Stimulated activated CD4-positive, alpha-beta T cell treated with anti-CD3 and anti-CD28 coated beads, Interleukin-12 subunit alpha, Interleukin-12 subunit beta, amount 100 ng/mL, for 48 hours (primary cell): ENCODE results near the gene WFIKKN1.

ENCODE experiments used
- DNase-seq, 3 donors: peaks; one replicate each; pipeline ENCODE4 v3.0.0-alpha.2; 2020; ENCODE audit warnings: low read depth in 2 of 3, low spot score in 1 of 3

Gene WFIKKN1

DNA sequence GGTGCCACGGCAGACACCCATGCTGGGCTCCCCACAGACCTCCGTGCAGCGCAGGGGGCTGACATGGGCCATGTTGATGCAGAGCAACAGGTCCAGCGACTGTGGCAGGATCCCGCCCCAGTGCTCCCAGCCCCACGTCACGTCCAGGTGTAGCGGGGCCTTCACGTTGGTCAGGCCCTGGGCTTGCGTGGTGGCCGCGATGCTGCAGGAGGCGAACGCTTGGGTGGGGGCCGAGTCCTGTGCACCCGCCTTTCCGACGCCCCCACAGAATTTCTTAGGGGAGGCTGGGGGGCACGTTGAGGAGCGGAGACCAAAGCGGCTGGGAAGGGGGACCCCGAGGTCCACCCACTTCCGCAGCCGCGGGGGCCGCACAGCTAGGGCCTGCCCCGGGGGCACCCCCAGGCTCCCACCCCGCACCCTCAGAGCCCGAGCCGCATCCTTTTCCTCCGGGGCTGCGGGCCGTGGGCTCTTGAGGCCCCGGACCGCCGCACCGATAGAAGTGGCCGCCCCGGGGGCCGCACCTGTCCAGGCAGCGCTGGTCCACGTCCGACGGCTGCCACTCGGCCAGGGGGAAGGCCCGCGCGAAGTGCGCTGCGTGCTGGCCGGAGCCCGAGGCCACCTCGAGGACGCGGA is 4.9 kb downstream of the WFIKKN1 start:
- DNase-seq: no peak

DNA sequence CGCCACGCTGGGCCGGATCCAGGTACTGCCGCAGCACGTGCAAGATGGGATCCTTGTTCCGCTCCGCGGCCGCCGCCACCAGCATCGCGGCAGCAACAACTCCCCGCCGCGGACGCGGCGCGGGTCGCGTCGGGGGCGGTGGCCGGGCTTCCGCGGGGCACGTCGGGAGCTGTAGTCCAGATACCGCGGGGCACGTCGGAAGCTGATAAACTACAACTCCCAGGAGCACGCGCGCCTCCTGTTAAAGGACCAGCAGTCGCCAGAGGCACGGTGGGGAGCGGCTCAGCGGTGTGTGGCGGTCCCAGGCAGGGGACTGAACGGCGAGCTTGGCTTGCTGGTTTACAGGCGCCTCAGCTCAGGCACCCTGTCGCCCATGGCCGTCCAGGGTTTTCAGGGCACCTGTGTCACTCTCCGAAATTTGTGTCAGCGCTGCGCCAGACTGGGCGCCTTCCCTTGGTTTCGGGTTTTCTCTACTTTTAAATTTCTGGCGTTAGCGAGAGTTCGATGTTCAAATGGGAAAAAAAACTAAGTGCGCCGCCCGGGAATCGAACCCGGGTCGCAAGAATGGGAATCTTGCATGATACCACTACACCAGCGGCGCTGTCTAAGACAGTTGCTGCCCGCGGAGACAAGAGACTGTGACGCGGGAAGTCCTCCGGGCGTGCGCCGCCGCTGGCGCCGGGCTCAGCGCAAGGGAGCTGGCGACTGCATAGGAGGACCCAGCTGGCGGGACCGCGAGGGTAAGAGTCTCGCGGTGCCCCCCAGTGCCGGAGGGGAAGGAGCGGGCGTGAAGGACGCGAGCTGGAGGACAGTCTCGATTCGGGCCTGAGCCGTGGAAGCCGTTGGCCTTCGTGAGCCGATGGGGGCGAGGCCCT is 5.7 kb downstream of the WFIKKN1 start, which contains the start of gene METTL26:
Gene METTL26, minus strand, starts transcription at position 100 of the 875 bp plus-strand sequence. Its CDS starts 15 bp downstream, at position 85.
- peak; percentile 86 to 95 (median 91) for DNase-seq

GRCh38 chr16:637081-638018 is 6.6 kb downstream of the WFIKKN1 start:
- peak; percentile 82 to 86 (median 82) for DNase-seq

DNA sequence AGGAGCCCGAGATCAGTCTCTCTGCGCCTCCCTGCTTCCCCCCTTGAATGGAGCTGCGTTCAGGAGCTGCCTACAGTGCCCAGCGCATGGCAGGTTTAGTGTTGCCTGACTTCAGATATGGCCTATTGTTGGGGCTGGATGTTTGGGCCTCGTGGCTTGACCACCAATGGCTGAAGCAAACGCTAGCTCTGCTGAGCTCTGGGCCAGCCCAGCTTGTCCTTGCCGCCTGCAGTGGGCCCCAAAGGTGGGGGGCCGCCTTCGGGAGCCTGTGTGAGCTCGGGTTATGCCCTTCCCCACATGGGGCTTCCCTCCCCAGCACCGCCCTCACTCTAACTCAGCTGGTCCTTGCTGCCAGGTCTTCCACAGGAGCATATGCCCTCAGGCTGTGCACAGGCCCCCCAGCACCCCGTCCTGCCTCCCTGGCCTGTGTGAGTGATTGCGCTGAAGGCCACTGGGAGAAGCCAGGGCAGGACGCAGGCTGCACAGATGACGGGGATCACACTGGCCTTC is 7.3 kb downstream of the WFIKKN1 start:
- no peak for DNase-seq

DNA sequence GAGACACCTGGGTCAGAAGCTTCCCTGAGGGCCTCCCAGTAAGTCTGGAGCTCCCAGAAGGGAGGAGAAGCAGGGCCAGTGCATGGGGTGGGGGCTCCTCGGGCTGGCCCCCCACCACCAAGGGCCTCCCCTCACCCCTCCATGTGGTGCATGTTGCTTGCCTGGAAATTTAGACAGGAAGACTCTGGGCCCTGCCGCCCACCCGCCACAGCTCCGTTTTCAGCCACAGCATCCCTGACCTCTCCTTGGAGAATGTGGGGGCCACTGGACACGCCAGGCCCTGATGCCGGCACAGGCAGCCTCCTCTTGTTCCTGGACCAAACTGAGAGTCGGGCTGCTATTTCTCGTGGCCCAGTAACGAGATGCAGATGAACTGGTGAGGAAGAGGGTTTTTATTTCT is 8.1 kb downstream of the WFIKKN1 start:
- no peak for DNase-seq

GRCh38 chr16:640614-641013 is 9.8 kb downstream of the WFIKKN1 start:
- DNase-seq: no peak

DNA sequence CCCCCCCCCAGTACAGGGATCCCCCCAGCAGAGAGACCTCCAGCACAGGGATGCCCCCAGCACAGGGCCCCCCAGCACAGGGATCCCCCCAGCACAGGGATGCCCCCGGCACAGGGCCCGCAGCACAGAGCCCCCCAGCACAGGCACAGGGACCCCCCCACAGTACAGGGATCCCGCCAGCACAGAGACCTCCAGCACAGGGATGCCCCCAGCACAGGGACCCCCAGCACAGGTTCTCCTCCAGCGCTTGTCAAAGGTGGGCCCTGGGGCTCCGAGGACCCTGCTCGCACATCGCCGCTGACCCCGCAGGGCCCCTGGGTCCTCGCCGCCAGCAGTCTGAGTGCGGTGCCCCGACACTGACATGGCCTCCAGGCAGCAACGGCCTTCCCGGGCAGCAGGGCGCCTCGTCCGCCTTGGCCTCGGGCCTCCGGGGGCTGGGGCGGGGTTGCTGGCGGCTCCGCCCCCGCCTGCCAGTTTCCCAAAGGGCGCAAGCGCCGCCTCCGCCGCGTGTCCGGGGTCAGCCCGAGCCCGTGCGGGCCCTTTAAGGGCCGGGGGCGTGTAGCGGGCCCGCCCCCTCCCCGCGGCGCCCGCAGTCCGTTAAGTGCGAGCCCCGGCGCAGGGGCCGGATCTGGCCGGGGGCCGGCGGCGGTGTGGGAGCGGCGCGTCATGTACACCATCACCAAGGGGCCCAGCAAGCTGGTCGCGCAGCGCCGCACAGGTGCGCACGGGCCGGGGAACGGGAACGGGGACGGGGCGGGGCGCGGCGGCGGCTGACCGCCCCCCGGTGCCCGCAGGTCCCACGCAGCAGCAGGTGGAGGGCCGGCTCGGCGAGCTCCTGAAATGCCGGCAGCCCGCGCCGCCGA is 10.8 kb downstream of the WFIKKN1 start, which contains the start of gene MCRIP2:
Gene MCRIP2, plus strand, starts transcription at position 503 of the 863 bp plus-strand sequence. Its CDS starts 164 bp downstream, at position 667.
- peak; percentile 50 to 77 (median 54) for DNase-seq

DNA sequence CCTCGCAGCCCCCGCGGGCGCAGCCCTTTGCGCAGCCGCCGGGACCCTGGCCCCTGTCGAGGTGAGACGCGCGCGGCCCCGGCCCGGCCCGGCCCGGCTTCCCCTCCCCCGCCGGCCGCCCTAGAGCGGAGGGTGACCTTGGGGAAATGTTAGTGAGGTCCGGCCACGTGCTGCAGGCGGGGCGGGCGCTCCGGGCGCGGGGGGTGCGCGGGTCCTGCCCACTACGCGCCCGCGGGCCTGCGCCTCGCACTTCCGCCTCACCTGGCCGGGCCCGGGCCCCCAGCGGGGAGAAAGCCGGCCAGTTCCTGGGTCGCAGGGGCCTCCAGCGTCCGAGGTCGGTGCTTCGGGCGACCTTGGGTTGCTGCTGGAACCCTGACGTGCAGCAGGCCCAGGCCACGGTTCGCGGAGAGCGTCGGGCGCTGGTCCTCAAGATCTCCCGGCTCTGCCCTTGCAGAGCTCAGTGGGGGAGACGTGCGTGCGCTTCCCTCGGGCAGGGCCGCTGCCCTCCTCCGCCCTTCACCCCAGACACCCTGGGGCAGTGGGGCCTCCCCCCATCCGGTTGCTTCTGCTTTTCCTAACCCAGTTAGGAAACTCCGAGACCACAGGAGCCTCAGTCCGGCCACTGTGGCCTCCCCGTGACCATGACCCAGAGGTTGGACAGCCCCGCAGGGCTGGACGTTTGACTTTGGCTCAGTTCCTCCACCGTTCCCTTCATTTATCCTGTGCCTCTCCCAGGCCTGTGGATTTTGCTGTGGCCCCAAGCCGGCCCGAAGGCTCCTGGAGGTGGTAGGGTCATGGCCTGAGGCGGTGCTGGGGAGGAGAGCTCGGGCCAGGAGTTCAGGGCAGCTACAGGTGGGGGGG is 11.6 kb downstream of the WFIKKN1 start:
- no peak for DNase-seq

DNA sequence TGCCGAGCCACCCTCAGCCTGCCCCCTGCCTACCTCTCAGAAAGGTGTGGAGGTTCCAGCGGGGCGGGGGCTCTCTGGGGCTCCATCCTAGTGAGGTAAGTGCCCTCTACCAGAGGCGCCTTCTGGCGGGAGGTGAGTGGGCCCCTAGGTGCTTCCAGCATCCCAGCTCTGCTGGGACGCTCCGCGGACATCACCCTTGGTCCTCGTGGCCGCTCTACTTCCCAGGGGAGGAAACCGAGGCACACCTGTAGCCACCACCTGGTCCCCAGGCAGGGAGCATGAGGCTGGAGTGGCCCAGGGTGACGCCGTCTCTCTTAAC is 12.2 kb downstream of the WFIKKN1 start:
- no peak for DNase-seq

- DNase-seq: no peak
Observed at GRCh38 chr16:644556-644955, 13.8 kb downstream of the WFIKKN1 start.

GRCh38 chr16:645852-646678 is 15.3 kb downstream of the WFIKKN1 start:
- no peak for DNase-seq

DNA sequence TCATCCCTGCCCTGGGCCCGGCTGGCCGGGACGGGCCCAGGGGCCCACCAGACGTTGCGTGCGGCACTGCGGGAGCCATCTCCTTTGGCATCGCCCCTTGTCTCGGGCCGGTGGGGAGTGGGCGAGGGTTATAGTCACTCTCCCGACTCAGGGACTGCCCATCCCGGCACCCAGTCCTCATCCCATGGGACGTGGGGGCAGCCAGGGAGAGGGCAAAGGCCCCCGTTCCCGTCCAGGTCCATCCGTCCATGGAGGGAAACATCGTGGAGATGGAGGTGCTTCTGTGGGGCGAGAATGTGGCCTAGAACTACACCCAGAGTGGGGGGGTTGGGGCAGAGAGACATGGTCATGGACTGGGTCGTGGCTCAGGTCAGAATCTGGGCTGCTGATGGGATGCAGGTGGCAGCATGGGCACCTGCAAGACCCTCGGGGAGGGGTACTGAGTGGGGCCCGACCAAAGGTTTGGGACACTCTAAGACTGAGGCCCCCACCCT is 15.9 kb downstream of the WFIKKN1 start:
- no peak for DNase-seq

DNA sequence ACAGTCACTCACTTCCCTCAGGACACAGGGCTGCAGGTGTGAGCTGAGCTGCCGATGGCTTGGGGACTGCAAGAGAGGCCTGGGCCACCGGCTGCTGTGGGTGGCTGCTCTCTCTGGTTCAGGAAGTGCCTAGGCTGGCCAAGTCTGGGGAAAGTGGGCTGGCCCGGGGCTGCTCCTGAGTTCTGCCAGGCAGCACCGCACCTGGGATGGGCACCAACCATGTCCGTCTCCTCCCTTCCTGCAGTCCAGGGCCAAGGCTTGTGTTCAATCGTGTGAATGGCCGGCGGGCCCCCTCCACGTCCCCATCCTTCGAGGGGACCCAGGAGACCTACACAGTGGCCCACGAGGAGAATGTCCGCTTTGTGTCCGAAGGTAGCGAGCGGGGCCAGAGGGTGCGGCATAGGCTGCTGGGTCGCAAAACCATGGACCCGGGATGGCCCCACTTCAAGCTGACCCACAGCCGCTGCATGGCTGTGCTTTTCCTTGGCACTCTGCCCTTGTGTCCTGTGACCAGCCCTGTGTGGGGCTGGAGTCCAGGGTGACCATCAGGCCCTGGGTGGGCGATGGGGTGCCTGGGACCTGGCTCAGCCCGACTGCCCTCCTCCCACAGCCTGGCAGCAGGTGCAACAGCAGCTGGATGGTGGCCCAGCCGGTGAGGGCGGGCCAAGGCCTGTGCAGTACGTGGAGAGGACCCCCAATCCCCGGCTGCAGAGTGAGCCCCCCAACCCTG is 16.6 kb downstream of the WFIKKN1 start:
- DNase-seq: no peak

- peak in 1 of 3 donors; percentile 59 for DNase-seq
Observed at GRCh38 chr16:648071-648780, 17.4 kb downstream of the WFIKKN1 start.

- DNase-seq: peak; percentile 83 to 95 (median 86)
Observed at GRCh38 chr16:648781-649589, 18.2 kb downstream of the WFIKKN1 start, which contains the start of gene WDR90. TSS of gene WDR90 (plus strand) at chr16:649365. CDS start at chr16:649417, 52 bp downstream.

DNA sequence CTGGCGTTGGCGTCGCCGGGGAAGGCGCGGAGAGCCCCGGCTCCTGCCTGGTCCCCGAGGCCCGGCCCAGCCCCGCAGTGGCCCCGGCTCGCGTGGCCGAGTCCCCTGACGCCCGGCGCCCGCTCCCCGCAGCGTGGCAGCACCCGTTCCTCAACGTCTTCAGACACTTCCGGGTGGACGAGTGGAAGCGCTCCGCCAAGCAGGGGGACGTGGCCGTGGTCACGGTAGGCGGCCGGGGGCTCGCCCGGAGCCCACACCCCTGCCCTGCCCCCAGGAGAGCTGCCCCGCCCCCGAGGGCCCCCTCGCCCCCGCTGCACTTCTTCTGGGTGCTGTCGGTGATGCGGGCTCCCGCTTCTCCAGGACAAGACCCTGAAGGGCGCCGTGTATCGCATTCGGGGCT is 18.8 kb downstream of the WFIKKN1 start:
- DNase-seq: no peak
